GM23338 (cell line): ENCODE data around the gene ALX1. TPM values are rescaled to one million over a fixed set of nuclear protein-coding genes. Genes with fewer than 3 reads are reported as not detected.

Source experiments
- ATAC-seq: fragments of 200-7000 bp; cut with Tn5 transposase; 3 replicates; pipeline ENCODE4 v1.9.1; 2020
- DNase-seq: peaks from one replicate; pipeline ENCODE4 v3.0.0-alpha.2; 2015; ENCODE audit warnings: low spot score
- H2AFZ ChIP-seq: fragments of 200-600 bp; sonication (generic); 2 replicates; pipeline ENCODE4 v1.8.0; 2016; ENCODE audit warnings: antibody characterized with exemption, mild to moderate bottlenecking, moderate library complexity
- H3F3A ChIP-seq: fragments of 200-600 bp; sonication (generic); replicated peaks from 2 replicates; pipeline ENCODE4 v1.8.0; 2017; ENCODE audit warnings: antibody characterized with exemption, mixed run types, low read depth
- H3K27ac ChIP-seq: fragments of 200-600 bp; sonication (generic); 2 replicates; pipeline ENCODE4 v1.6.1; 2016; ENCODE audit warnings: low read depth
- H3K27me3 ChIP-seq: fragments of 200-600 bp; sonication (generic); 2 replicates; pipeline ENCODE4 v1.8.0; 2016; ENCODE audit warnings: mild to moderate bottlenecking, mixed run types, moderate library complexity; ENCODE audit not compliant: insufficient read depth
- H3K36me3 ChIP-seq: fragments of 200-600 bp; sonication (generic); 2 replicates; pipeline ENCODE4 v1.8.0; 2016; ENCODE audit warnings: mild to moderate bottlenecking; ENCODE audit not compliant: insufficient read depth
- H3K4me1 ChIP-seq: fragments of 200-600 bp; sonication (generic); 2 replicates; pipeline ENCODE4 v1.8.0; 2016; ENCODE audit warnings: mild to moderate bottlenecking, moderate library complexity; ENCODE audit not compliant: insufficient read depth
- H3K4me2 ChIP-seq: fragments of 200-600 bp; sonication (generic); 2 replicates; pipeline ENCODE4 v1.7.1; 2017; ENCODE audit warnings: mixed run types
- H3K4me3 ChIP-seq: fragments of 200-600 bp; sonication (generic); 2 replicates; pipeline ENCODE4 v1.6.1; 2016; ENCODE audit warnings: mixed run types
- H3K79me2 ChIP-seq: fragments of 200-600 bp; sonication (generic); replicated peaks from 2 replicates; pipeline ENCODE4 v1.8.0; 2017; ENCODE audit warnings: mild to moderate bottlenecking; ENCODE audit not compliant: insufficient read depth
- H3K9me2 ChIP-seq: fragments of 200-600 bp; sonication (generic); 2 replicates; pipeline ENCODE4 v1.8.0; 2017; ENCODE audit not compliant: insufficient read depth
- H4K20me1 ChIP-seq: fragments of 200-600 bp; sonication (generic); replicated peaks from 2 replicates; pipeline ENCODE4 v1.8.0; 2017; ENCODE audit warnings: mild to moderate bottlenecking; ENCODE audit not compliant: insufficient read depth
- H3K27ac Mint-ChIP-seq: 2 replicates; pipeline ENCODE4 v1.8.0; 2020; ENCODE audit warnings: inconsistent platforms, mild to moderate bottlenecking, moderate library complexity, mixed read lengths
- H3K27me3 Mint-ChIP-seq: 3 replicates; pipeline ENCODE4 v1.8.0; 2022; ENCODE audit warnings: low read depth, mild to moderate bottlenecking, moderate library complexity, mixed read lengths, inconsistent platforms; ENCODE audit not compliant: insufficient read depth, poor library complexity
- H3K36me3 Mint-ChIP-seq: 3 replicates; pipeline ENCODE4 v1.8.0; 2021; ENCODE audit warnings: low read depth, mild to moderate bottlenecking, inconsistent platforms, moderate library complexity, mixed read lengths
- H3K4me1 Mint-ChIP-seq: 3 replicates; pipeline ENCODE4 v1.8.0; 2020; ENCODE audit warnings: mild to moderate bottlenecking, inconsistent platforms, mixed read lengths
- H3K4me3 Mint-ChIP-seq: 3 replicates; pipeline ENCODE4 v1.8.0; 2021; ENCODE audit warnings: moderate library complexity, mild to moderate bottlenecking, inconsistent platforms, mixed read lengths
- H3K9me3 Mint-ChIP-seq: 3 replicates; pipeline ENCODE4 v1.8.0; 2020; ENCODE audit warnings: moderate library complexity, mild to moderate bottlenecking, inconsistent platforms, mixed read lengths
- CREB1 ChIP-seq: fragments of 250-450 bp; sonication (Bioruptor Pico); IDR thresholded peaks from 2 replicates; pipeline ENCODE4 v1.5.0; 2020; ENCODE audit warnings: low read depth, mild to moderate bottlenecking, moderate library complexity
- EZH2 ChIP-seq: fragments of 200-600 bp; sonication (generic); IDR thresholded peaks from one replicate; pipeline ENCODE4 v1.8.0; 2017; ENCODE audit warnings: antibody characterized with exemption, mild to moderate bottlenecking, low read depth; ENCODE audit not compliant: unreplicated experiment
- EZH2phosphoT487 ChIP-seq: fragments of 200-600 bp; sonication (generic); IDR thresholded peaks from one replicate; pipeline ENCODE4 v1.8.1; 2018; ENCODE audit warnings: antibody characterized with exemption; ENCODE audit not compliant: unreplicated experiment
- JUNB ChIP-seq: IDR thresholded peaks from one replicate; pipeline ENCODE4 v1.6.1; 2016; ENCODE audit warnings: antibody characterized with exemption; ENCODE audit not compliant: unreplicated experiment
- NANOG ChIP-seq: IDR thresholded peaks from 2 replicates; pipeline ENCODE4 v1.6.1; 2016; ENCODE audit warnings: antibody characterized with exemption, borderline replicate concordance
- POLR2AphosphoS5 ChIP-seq: IDR thresholded peaks from 2 replicates; pipeline ENCODE4 v1.6.1; 2016; ENCODE audit warnings: antibody characterized with exemption, low read depth
- STAT1 ChIP-seq: IDR thresholded peaks from one replicate; pipeline ENCODE4 v1.6.1; 2016; ENCODE audit warnings: antibody characterized with exemption; ENCODE audit not compliant: unreplicated experiment
- ZNF114 ChIP-seq: fragments of 250-450 bp; sonication (Bioruptor Pico); IDR thresholded peaks from 2 replicates; pipeline ENCODE4 v1.5.0; 2020; ENCODE audit warnings: mild to moderate bottlenecking, moderate library complexity
- ZNF331 ChIP-seq: fragments of 250-450 bp; sonication (Bioruptor Pico); IDR thresholded peaks from 2 replicates; pipeline ENCODE4 v1.5.0; 2020; ENCODE audit warnings: low read depth, mild to moderate bottlenecking, moderate library complexity
- polyA plus RNA-seq: library from polyadenylated mRNA; unstranded; fragments of >200 nt; fragmentation: Nextera tagmentation; extraction: Ambion mirVana; gene quantifications from 2 replicates; pipeline ENCODE4 v1.2.1, GENCODE V29; 2016
- total RNA-seq: library from RNA; depleted of rRNA; stranded (reverse); fragments of >200 nt; shearing (Covaris generic); gene quantifications from 2 replicates; pipeline ENCODE4 v1.2.3, GENCODE V29; 2014
- TF ChIP-seq, protein P1 (sequence below): fragments of 250-450 bp; sonication (Bioruptor Pico); IDR thresholded peaks from 2 replicates; pipeline ENCODE4 v1.5.0; 2020; ENCODE audit warnings: mild to moderate bottlenecking, moderate library complexity
- TF ChIP-seq, protein P2 (sequence below): IDR thresholded peaks from one replicate; pipeline ENCODE4 v1.6.1; 2018; ENCODE audit warnings: antibody characterized with exemption; ENCODE audit not compliant: unreplicated experiment
- TF ChIP-seq, protein P3 (sequence below): IDR thresholded peaks from 2 replicates; pipeline ENCODE4 v1.6.1; 2016; ENCODE audit warnings: antibody characterized with exemption
- TF ChIP-seq, protein P4 (sequence below), 2 experiments: fragments of 200-600 bp in 1 of 2; sonication (generic) in 1 of 2; conservative IDR thresholded peaks; 2 replicates each; pipeline versions ENCODE4 v1.5.1 to v1.6.1; 2016 to 2017; ENCODE audit warnings: antibody characterized with exemption in 2 of 2, low read depth in 2 of 2, mild to moderate bottlenecking in 2 of 2, moderate library complexity in 1 of 2

Gene ALX1
- total and polyA plus RNA-seq, 2 experiments from 2014 or later: 0.49 to 1.1 TPM

DNA sequence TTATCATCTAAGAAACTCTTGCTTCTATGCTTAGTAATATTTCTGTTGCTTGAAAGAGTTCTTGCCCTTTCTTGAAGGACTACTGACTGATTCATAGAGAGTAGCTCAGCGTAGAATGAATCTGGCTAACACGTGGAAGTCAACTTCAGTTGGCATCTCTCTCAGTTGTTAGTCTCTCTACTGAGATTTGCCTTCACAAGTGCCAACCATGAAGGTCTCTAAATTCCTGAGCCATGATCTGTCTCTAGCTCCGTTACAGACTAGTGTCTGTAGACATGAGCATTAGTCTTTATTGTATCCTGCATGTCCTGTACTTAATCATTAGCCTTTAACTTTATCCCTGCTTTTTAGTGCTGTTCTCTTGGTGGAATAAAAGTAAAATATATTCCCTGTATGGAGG, 19.1 kb upstream of the ALX1 start:
- H3K9me2 ChIP-seq: no peaks in the 10 kb centered on the region
- H3K4me3 ChIP-seq: no peak overlapping the region
- TF ChIP-seq, protein P1, sequence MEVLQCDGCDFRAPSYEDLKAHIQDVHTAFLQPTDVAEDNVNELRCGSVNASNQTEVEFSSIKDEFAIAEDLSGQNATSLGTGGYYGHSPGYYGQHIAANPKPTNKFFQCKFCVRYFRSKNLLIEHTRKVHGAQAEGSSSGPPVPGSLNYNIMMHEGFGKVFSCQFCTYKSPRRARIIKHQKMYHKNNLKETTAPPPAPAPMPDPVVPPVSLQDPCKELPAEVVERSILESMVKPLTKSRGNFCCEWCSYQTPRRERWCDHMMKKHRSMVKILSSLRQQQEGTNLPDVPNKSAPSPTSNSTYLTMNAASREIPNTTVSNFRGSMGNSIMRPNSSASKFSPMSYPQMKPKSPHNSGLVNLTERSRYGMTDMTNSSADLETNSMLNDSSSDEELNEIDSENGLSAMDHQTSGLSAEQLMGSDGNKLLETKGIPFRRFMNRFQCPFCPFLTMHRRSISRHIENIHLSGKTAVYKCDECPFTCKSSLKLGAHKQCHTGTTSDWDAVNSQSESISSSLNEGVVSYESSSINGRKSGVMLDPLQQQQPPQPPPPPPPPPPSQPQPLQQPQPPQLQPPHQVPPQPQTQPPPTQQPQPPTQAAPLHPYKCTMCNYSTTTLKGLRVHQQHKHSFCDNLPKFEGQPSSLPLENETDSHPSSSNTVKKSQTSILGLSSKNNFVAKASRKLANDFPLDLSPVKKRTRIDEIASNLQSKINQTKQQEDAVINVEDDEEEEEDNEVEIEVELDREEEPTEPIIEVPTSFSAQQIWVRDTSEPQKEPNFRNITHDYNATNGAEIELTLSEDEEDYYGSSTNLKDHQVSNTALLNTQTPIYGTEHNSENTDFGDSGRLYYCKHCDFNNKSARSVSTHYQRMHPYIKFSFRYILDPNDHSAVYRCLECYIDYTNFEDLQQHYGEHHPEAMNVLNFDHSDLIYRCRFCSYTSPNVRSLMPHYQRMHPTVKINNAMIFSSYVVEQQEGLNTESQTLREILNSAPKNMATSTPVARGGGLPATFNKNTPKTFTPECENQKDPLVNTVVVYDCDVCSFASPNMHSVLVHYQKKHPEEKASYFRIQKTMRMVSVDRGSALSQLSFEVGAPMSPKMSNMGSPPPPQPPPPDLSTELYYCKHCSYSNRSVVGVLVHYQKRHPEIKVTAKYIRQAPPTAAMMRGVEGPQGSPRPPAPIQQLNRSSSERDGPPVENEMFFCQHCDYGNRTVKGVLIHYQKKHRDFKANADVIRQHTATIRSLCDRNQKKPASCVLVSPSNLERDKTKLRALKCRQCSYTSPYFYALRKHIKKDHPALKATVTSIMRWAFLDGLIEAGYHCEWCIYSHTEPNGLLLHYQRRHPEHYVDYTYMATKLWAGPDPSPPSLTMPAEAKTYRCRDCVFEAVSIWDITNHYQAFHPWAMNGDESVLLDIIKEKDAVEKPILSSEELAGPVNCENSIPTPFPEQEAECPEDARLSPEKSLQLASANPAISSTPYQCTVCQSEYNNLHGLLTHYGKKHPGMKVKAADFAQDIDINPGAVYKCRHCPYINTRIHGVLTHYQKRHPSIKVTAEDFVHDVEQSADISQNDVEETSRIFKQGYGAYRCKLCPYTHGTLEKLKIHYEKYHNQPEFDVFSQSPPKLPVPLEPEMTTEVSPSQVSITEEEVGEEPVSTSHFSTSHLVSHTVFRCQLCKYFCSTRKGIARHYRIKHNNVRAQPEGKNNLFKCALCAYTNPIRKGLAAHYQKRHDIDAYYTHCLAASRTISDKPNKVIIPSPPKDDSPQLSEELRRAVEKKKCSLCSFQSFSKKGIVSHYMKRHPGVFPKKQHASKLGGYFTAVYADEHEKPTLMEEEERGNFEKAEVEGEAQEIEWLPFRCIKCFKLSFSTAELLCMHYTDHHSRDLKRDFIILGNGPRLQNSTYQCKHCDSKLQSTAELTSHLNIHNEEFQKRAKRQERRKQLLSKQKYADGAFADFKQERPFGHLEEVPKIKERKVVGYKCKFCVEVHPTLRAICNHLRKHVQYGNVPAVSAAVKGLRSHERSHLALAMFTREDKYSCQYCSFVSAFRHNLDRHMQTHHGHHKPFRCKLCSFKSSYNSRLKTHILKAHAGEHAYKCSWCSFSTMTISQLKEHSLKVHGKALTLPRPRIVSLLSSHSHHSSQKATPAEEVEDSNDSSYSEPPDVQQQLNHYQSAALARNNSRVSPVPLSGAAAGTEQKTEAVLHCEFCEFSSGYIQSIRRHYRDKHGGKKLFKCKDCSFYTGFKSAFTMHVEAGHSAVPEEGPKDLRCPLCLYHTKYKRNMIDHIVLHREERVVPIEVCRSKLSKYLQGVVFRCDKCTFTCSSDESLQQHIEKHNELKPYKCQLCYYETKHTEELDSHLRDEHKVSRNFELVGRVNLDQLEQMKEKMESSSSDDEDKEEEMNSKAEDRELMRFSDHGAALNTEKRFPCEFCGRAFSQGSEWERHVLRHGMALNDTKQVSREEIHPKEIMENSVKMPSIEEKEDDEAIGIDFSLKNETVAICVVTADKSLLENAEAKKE (CRISPR knock-in tag): no peak
- no peak for TF ChIP-seq POLR2AphosphoS5
- TF ChIP-seq EZH2phosphoT487: no peak
- TF ChIP-seq, protein P2, sequence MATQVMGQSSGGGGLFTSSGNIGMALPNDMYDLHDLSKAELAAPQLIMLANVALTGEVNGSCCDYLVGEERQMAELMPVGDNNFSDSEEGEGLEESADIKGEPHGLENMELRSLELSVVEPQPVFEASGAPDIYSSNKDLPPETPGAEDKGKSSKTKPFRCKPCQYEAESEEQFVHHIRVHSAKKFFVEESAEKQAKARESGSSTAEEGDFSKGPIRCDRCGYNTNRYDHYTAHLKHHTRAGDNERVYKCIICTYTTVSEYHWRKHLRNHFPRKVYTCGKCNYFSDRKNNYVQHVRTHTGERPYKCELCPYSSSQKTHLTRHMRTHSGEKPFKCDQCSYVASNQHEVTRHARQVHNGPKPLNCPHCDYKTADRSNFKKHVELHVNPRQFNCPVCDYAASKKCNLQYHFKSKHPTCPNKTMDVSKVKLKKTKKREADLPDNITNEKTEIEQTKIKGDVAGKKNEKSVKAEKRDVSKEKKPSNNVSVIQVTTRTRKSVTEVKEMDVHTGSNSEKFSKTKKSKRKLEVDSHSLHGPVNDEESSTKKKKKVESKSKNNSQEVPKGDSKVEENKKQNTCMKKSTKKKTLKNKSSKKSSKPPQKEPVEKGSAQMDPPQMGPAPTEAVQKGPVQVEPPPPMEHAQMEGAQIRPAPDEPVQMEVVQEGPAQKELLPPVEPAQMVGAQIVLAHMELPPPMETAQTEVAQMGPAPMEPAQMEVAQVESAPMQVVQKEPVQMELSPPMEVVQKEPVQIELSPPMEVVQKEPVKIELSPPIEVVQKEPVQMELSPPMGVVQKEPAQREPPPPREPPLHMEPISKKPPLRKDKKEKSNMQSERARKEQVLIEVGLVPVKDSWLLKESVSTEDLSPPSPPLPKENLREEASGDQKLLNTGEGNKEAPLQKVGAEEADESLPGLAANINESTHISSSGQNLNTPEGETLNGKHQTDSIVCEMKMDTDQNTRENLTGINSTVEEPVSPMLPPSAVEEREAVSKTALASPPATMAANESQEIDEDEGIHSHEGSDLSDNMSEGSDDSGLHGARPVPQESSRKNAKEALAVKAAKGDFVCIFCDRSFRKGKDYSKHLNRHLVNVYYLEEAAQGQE: no peak
- TF ChIP-seq, protein P3, sequence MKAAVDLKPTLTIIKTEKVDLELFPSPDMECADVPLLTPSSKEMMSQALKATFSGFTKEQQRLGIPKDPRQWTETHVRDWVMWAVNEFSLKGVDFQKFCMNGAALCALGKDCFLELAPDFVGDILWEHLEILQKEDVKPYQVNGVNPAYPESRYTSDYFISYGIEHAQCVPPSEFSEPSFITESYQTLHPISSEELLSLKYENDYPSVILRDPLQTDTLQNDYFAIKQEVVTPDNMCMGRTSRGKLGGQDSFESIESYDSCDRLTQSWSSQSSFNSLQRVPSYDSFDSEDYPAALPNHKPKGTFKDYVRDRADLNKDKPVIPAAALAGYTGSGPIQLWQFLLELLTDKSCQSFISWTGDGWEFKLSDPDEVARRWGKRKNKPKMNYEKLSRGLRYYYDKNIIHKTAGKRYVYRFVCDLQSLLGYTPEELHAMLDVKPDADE: no peak
- no peak for TF ChIP-seq ZNF331 (CRISPR knock-in tag)
- TF ChIP-seq CREB1: no peak
- TF ChIP-seq NANOG: no peak
- TF ChIP-seq, protein P4, sequence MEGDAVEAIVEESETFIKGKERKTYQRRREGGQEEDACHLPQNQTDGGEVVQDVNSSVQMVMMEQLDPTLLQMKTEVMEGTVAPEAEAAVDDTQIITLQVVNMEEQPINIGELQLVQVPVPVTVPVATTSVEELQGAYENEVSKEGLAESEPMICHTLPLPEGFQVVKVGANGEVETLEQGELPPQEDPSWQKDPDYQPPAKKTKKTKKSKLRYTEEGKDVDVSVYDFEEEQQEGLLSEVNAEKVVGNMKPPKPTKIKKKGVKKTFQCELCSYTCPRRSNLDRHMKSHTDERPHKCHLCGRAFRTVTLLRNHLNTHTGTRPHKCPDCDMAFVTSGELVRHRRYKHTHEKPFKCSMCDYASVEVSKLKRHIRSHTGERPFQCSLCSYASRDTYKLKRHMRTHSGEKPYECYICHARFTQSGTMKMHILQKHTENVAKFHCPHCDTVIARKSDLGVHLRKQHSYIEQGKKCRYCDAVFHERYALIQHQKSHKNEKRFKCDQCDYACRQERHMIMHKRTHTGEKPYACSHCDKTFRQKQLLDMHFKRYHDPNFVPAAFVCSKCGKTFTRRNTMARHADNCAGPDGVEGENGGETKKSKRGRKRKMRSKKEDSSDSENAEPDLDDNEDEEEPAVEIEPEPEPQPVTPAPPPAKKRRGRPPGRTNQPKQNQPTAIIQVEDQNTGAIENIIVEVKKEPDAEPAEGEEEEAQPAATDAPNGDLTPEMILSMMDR (conservative IDR thresholded peaks at IDR 0.05; ENCODE audit: low read depth in 2 of 2): no peak
- TF ChIP-seq EZH2: no peak
- TF ChIP-seq JUNB: no peak
- TF ChIP-seq ZNF114 (CRISPR knock-in tag): no peak
- TF ChIP-seq STAT1: no peak
- H3K27me3 Mint-ChIP-seq: no peaks in the 10 kb centered on the region
- H3K27ac Mint-ChIP-seq: no peak overlapping the region
- H3K4me3 Mint-ChIP-seq: no peak overlapping the region
- no peaks in the 10 kb centered on the region for H3K4me1 ChIP-seq
- no peaks in the 10 kb centered on the region for H3K27me3 ChIP-seq
- H3K4me1 Mint-ChIP-seq: no peaks in the 10 kb centered on the region
- H3K79me2 ChIP-seq: no peaks in the 10 kb centered on the region
- H3F3A ChIP-seq: no peaks in the 10 kb centered on the region
- H3K4me2 ChIP-seq: no peak overlapping the region
- H3K27ac ChIP-seq: no peak overlapping the region
- DNase-seq (no peak), ATAC-seq (no peak)
- no peaks in the 10 kb centered on the region for H3K36me3 ChIP-seq
- H3K36me3 Mint-ChIP-seq: no peaks in the 10 kb centered on the region
- H2AFZ ChIP-seq: no peak overlapping the region
- H3K9me3 Mint-ChIP-seq: no peaks in the 10 kb centered on the region
- no peaks in the 10 kb centered on the region; the same call in 1 of the 2 replicates for H4K20me1 ChIP-seq
